A549 treated with Hydrocortisone at 1 μM for 4 hours (cell line): ENCODE data around the gene ZKSCAN1. TPM values are rescaled to one million over a fixed set of nuclear protein-coding genes. Genes with fewer than 3 reads are reported as not detected.

Experiments
- total RNA-seq: library from RNA; stranded (reverse); fragments of 200-300 nt; extraction: Qiagen RNA extraction; gene quantifications from 5 replicates; pipeline ENCODE4 v1.2.3, GENCODE V29; 2022

ZKSCAN1 gene
- 7.0 to 11.8 TPM (median 10.2 TPM) in 5 replicates for total RNA-seq

GRCh38 chr7:100015232-100016214 is at the start of gene ZKSCAN1:
Gene ZKSCAN1 (plus strand): TSS chr7:100015596. CDS start chr7:100023507, 7,911 bp downstream.

GRCh38 chr7:99975782-99976521 is 39.4 kb upstream of the ZKSCAN1 start, which contains the start of gene AZGP1:
Gene AZGP1 (minus strand): TSS chr7:99976031. CDS start chr7:99976020, 11 bp downstream.

GRCh38 chr7:100049441-100050291 is 34.3 kb downstream of the ZKSCAN1 start, which contains the start of gene ZSCAN21:
Gene ZSCAN21 (plus strand): TSS chr7:100049774. CDS start chr7:100057007, 7,233 bp downstream.

GRCh38 chr7:100081535-100082102 is 66.2 kb downstream of the ZKSCAN1 start, which contains the start of gene ZNF3:
Gene ZNF3 (minus strand): TSS chr7:100081723. CDS start chr7:100077357, 4,366 bp downstream.

GRCh38 chr7:100088621-100089457 is 73.4 kb downstream of the ZKSCAN1 start, which contains the start of gene COPS6:
Gene COPS6 (plus strand): TSS chr7:100088969. CDS start chr7:100088991, 22 bp downstream.

Other genes with a start within 250 kb of the ZKSCAN1 start
- 0.07 to 0.15 TPM in 2 of 5 replicates, not detected in the others for gene CYP3A4, start 231.4 kb upstream of the ZKSCAN1 start, total RNA-seq
- not detected in 5 replicates for gene CYP3A43, start 187.6 kb upstream of the ZKSCAN1 start, total RNA-seq
- not detected in 5 replicates for gene OR2AE1, start 138.6 kb upstream of the ZKSCAN1 start, total RNA-seq
- gene TRIM4, start 96.1 kb upstream of the ZKSCAN1 start, total RNA-seq = 24.9 to 30.2 TPM (median 26.4 TPM) in 5 replicates
- 0.16 TPM in 1 of 5 replicates, not detected in the others for gene GJC3, start 86.0 kb upstream of the ZKSCAN1 start, total RNA-seq
- gene AZGP1, start 39.6 kb upstream of the ZKSCAN1 start, total RNA-seq = not detected in 5 replicates
- 10.2 to 12.5 TPM (median 11.2 TPM) in 5 replicates for gene ZSCAN21, start 34.2 kb downstream of the ZKSCAN1 start, total RNA-seq
- gene ZNF3, start 66.1 kb downstream of the ZKSCAN1 start, total RNA-seq = 18.0 to 25.2 TPM (median 21.2 TPM) in 5 replicates
- 151 to 186 TPM (median 173 TPM) in 5 replicates for gene COPS6, start 73.4 kb downstream of the ZKSCAN1 start, total RNA-seq
- gene MCM7, start 85.8 kb downstream of the ZKSCAN1 start, total RNA-seq = 224 to 240 TPM (median 235 TPM) in 5 replicates
- 13.6 to 16.3 TPM (median 14.9 TPM) in 5 replicates for gene AP4M1, start 86.0 kb downstream of the ZKSCAN1 start, total RNA-seq
- gene TAF6, start 103.8 kb downstream of the ZKSCAN1 start, total RNA-seq = 61.2 to 74.5 TPM (median 65.1 TPM) in 5 replicates
- 9.1 to 12.2 TPM (median 10.7 TPM) in 5 replicates for gene CNPY4, start 104.0 kb downstream of the ZKSCAN1 start, total RNA-seq
- 2.1 to 3.3 TPM (median 3.1 TPM) in 5 replicates for gene MBLAC1, start 111.4 kb downstream of the ZKSCAN1 start, total RNA-seq
- 134 to 208 TPM (median 177 TPM) in 5 replicates for gene LAMTOR4, start 133.3 kb downstream of the ZKSCAN1 start, total RNA-seq
- gene TRAPPC14, start 143.1 kb downstream of the ZKSCAN1 start, total RNA-seq = 9.0 to 13.9 TPM (median 13.0 TPM) in 5 replicates
- gene GAL3ST4, start 153.0 kb downstream of the ZKSCAN1 start, total RNA-seq = 0.06 to 0.12 TPM (median 0.08 TPM) in 5 replicates
- 0.60 to 1.1 TPM (median 0.95 TPM) in 5 replicates for gene GPC2, start 161.8 kb downstream of the ZKSCAN1 start, total RNA-seq
- gene STAG3, start 162.3 kb downstream of the ZKSCAN1 start, total RNA-seq = 0.07 to 0.52 TPM (median 0.15 TPM) in 5 replicates
- 0.05 TPM in 1 of 5 replicates, not detected in the others for gene PVRIG, start 204.4 kb downstream of the ZKSCAN1 start, total RNA-seq